Measurements from ENCODE around the gene GLTP.
A peak's percentile ranks its signal among the peaks of the same experiment; 100 is the strongest.
"Not testable (repeated sequence)": the region's sequence is repeated elsewhere in the genome, so short reads cannot be mapped to it uniquely, and the experiment has no call there.

Gene GLTP

DNA sequence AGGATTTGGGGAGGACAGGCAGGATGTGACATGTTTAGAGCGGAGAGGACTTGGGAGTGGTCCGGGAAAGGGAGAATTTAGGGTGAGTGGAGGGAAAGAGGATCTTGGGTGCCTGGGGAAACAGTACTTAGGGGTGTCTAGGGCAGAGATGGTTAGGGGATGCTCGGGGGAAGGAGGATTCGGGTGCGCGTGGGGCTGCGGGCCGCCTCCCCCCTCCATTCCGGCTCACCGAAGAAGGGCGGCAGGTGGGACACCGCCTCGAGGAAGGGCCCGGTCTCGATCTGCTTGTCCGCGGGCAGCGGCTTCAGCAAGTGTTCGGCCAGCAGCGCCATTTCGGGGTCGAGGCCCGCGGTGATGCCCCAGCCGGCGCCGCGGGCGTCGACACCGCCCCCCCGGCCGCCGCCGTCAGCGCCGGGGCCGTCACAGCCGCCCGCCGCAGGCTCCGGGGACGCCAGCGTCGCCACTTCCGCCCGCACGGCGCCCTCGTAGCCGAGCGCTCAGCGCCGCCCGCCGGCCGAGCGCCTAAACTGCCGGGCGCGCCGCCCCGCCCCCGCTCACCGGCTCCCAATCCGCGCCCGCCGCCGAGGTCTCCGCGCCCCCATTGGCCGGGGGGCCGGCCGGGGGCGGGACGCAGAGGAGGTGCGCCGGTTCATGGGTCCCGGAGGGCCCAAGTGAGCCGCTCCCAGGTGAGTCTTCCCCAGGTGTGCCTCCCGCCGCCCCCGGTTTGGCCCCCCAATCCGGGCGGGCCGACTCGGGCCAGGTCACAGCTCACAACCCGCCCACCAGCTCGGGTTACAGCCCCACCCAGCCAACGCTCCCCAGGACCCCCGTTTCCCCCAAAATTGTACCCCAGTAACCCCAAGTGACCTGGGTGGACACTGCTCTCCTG, at the start of gene GLTP:
GLTP (minus strand) TSS at position 499 of the 889 bp plus-strand sequence; CDS start at position 332, 167 bp downstream.
- DNase-seq (peak; percentile 89), ATAC-seq (replicated peaks) (peak; percentile 92 to 94)
- Mint-ChIP-seq H3K4me3 (peak within 1 kb of the TSS; percentile 96 to 98), H3K27ac (peak within 1 kb of the TSS; percentile 94), H3K4me1 (peaks cover 47 to 58% of the 10 kb centered on the region in 2 donors), H3K27me3 (no peaks in the 10 kb centered on the region), H3K9me3 (no peaks in the 10 kb centered on the region), H3K36me3 (no peaks in the 10 kb centered on the region)

DNA sequence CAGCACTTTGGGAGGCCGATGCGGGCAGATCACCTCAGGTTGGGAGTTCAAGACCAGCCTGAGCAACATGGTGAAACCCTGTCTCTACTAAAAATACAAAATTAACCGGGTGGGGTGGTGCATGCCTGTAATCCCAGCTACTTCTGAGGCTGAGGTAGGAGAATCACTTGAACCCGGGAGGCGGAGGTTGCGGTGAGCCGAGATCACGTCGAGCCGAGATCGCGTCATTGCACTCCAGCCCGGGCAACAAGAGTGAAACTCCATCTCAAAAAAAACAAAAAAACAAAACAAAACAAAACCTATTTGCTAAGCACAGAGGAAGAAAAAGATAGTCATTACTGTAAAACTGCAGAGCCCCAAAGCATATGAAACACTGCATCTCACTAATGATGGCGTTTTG, 49.0 kb upstream of the GLTP start:
- H3K36me3 Mint-ChIP-seq = peaks cover 27 to 39% of the 10 kb centered on the region in 2 donors
- not testable (repeated sequence) for DNase-seq; ATAC-seq (replicated peaks); H3K27ac Mint-ChIP-seq; H3K9me3 Mint-ChIP-seq; H3K4me3 Mint-ChIP-seq; H3K4me1 Mint-ChIP-seq; H3K27me3 Mint-ChIP-seq

DNA sequence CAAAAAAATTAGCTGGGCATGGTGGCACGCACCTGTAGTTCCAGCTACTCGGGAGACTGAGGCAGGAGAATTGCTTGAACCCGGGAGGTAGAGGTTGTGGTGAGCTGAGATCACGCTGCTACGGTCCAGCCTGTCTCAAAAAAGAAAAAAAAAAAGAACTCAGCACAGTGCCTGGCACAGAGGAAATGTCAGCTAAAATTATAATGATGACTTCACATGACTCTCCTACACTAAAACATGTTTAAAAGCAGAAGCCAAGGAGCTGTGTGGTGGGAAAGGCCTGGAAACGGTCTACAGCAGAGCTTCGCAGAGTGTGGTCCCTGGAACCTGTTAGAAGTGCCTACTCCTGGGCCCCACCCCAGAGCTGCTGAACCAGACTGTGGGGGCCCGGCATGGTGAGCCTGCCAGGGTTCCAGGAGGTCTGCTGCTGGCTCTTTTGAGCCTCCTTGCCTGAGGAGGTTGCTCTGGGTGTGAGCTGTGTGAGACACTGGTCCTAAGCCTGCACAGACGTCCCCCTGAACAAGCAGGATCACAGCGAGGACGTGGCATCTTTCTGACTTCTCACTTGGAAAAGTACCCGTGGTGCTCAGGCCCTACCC, 47.8 kb upstream of the GLTP start:
- H3K4me3 Mint-ChIP-seq = no peak overlapping the region
- no peaks in the 10 kb centered on the region for H3K4me1 Mint-ChIP-seq
- ATAC-seq (replicated peaks) (no peak), DNase-seq (no peak)
- H3K36me3 Mint-ChIP-seq = peaks cover 30 to 40% of the 10 kb centered on the region in 2 donors
- H3K27me3 Mint-ChIP-seq = no peaks in the 10 kb centered on the region
- no peaks in the 10 kb centered on the region for H3K9me3 Mint-ChIP-seq
- no peak overlapping the region for H3K27ac Mint-ChIP-seq

- peak; percentile 60 to 75 for ATAC-seq (replicated peaks)
- no peaks in the 10 kb centered on the region for H3K27me3 Mint-ChIP-seq
- peaks cover 27 to 41% of the 10 kb centered on the region in 2 donors for H3K36me3 Mint-ChIP-seq
- no peak overlapping the region for H3K4me3 Mint-ChIP-seq
- H3K9me3 Mint-ChIP-seq = no peaks in the 10 kb centered on the region
- no peak overlapping the region for H3K27ac Mint-ChIP-seq
- no peak for DNase-seq
- no peaks in the 10 kb centered on the region for H3K4me1 Mint-ChIP-seq
Observed at GRCh38 chr12:109927622-109928021, 47.3 kb upstream of the GLTP start.

- H3K4me3 Mint-ChIP-seq = no peak overlapping the region
- H3K9me3 Mint-ChIP-seq = no peaks in the 10 kb centered on the region
- no peak overlapping the region for H3K27ac Mint-ChIP-seq
- H3K4me1 Mint-ChIP-seq = no peaks in the 10 kb centered on the region
- ATAC-seq (replicated peaks) (no peak), DNase-seq (no peak)
- H3K36me3 Mint-ChIP-seq = peaks cover 30 to 37% of the 10 kb centered on the region in 2 donors
- no peaks in the 10 kb centered on the region for H3K27me3 Mint-ChIP-seq
Observed at GRCh38 chr12:109926488-109927210, 46.3 kb upstream of the GLTP start.

DNA sequence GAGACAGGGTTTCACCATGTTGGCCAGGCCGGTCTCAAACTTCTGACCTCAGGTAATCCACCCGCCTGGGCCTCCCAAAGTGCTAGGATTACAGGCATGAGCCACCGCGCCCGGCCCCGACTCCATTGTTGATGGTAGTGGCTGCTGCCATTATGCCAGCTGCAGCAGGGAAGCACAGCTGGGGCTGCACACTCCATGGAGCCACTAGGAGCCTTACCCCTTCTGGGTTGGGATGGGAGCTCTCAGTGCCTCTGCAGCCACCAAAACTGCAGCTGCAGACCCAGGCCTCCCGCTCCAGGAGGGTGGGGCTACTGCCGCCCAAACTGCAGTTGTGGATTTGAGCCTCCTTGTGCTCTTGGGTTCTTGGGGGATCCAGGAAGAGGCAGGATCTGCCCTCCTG, 45.7 kb upstream of the GLTP start:
- peaks cover 28 to 35% of the 10 kb centered on the region in 2 donors for H3K36me3 Mint-ChIP-seq
- H3K4me1 Mint-ChIP-seq = no peaks in the 10 kb centered on the region

DNA sequence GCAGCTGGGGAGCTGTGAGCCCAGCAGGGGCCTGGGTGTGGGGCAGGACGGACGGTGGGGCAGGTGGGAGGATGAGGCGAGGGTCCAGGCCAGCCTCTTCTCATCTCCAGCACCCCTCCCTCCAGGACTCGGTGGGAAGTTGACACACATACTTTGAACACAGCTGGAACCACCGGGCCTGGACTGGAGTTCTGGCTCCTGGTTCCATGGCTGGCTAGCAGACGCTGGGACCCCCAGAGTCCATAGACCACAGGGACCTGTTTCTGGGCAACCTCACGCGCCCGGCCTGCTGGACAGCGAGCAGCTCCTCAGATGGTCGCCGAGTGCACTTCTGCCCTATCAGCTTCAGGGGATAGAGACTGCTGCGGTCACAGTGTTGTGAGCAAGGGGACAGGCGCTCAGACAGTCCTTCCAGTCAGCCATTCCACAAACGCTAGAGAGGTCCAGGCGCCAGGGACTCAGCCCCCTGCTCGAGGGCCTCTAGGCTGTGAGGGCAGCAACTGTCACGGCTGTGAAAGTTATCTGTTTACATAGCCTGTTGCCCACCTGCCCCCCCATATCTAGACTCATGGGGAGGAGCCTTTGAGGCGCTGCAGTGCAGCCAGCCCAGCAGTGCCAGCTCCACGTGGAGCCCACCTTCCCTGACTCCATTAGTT, 45.0 kb upstream of the GLTP start:
- peak overlapping the region; percentile 69 for H3K27ac Mint-ChIP-seq

More for the DNA sequence above, 45.7 kb upstream of the GLTP start:
- Mint-ChIP-seq H3K27ac (no peak overlapping the region), H3K9me3 (no peaks in the 10 kb centered on the region), H3K4me3 (no peak overlapping the region), H3K27me3 (no peaks in the 10 kb centered on the region)
- DNase-seq (no peak), ATAC-seq (replicated peaks) (no peak)

GRCh38 chr12:109923481-109924245, 43.3 kb upstream of the GLTP start:
- H3K9me3 Mint-ChIP-seq = no peaks in the 10 kb centered on the region
- peaks cover 27 to 49% of the 10 kb centered on the region in 2 donors for H3K36me3 Mint-ChIP-seq
- no peaks in the 10 kb centered on the region for H3K27me3 Mint-ChIP-seq
- H3K27ac Mint-ChIP-seq = peak overlapping the region; percentile 77
- DNase-seq (no peak), ATAC-seq (replicated peaks) (no peak)
- no peak overlapping the region for H3K4me3 Mint-ChIP-seq
- H3K4me1 Mint-ChIP-seq = no peaks in the 10 kb centered on the region

More for the DNA sequence above, 45.0 kb upstream of the GLTP start:
- peaks cover 32 to 39% of the 10 kb centered on the region in 2 donors for H3K36me3 Mint-ChIP-seq
- ATAC-seq (replicated peaks) (no peak), DNase-seq (no peak)
- H3K4me1 Mint-ChIP-seq = no peaks in the 10 kb centered on the region
- H3K9me3 Mint-ChIP-seq = no peaks in the 10 kb centered on the region
- no peaks in the 10 kb centered on the region for H3K27me3 Mint-ChIP-seq
- H3K4me3 Mint-ChIP-seq = no peak overlapping the region

DNA sequence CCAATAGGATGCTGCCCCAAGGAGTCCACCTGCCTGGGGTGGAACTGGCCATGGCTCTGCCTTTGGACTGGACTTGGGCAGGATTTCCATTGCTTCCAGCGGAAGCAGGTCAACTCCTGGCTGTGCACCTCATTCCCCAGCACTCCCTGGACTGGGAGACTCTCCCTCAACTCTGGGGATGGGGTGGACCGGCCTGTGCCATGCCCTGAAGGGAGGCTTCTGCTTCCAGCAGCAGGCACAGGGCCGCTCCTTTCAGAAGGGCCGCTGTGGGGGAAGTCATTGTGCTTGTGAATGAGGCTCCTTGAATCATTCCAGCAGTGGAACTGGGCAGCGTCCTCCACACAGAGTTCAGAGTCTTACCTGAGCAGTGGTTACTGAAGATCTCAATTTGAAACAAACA, 42.7 kb upstream of the GLTP start:
- H3K9me3 Mint-ChIP-seq = no peaks in the 10 kb centered on the region
- no peak overlapping the region for H3K27ac Mint-ChIP-seq
- peaks cover 30 to 51% of the 10 kb centered on the region in 2 donors for H3K36me3 Mint-ChIP-seq
- no peaks in the 10 kb centered on the region for H3K27me3 Mint-ChIP-seq
- DNase-seq = no peak
- no peaks in the 10 kb centered on the region for H3K4me1 Mint-ChIP-seq
- no peak for ATAC-seq (replicated peaks)
- no peak overlapping the region for H3K4me3 Mint-ChIP-seq

DNA sequence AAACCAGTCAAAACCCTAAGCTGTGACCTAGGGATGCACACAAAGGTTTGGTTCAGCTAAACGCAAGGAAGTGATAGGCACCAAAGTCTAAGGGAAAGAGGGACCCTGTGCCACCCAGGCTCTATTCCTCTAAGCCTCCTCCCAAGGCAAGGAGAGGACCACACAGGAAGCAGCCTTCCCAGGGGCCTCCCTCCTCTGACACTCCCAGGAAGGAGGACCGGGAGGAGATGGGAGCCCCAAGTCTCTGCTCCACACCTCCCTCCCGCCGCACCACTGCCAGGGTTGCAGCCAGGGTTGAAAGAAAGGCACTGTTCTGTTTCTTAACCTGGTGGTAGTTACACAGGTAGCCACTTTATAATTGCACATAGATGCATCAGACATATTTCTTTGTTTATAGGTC, 41.6 kb upstream of the GLTP start:
- no peaks in the 10 kb centered on the region for H3K4me1 Mint-ChIP-seq
- H3K4me3 Mint-ChIP-seq = no peak overlapping the region
- DNase-seq = no peak
- H3K9me3 Mint-ChIP-seq = no peaks in the 10 kb centered on the region
- peaks cover 30 to 46% of the 10 kb centered on the region in 2 donors for H3K36me3 Mint-ChIP-seq
- H3K27ac Mint-ChIP-seq = no peak overlapping the region
- no peak for ATAC-seq (replicated peaks)
- H3K27me3 Mint-ChIP-seq = no peaks in the 10 kb centered on the region

DNA sequence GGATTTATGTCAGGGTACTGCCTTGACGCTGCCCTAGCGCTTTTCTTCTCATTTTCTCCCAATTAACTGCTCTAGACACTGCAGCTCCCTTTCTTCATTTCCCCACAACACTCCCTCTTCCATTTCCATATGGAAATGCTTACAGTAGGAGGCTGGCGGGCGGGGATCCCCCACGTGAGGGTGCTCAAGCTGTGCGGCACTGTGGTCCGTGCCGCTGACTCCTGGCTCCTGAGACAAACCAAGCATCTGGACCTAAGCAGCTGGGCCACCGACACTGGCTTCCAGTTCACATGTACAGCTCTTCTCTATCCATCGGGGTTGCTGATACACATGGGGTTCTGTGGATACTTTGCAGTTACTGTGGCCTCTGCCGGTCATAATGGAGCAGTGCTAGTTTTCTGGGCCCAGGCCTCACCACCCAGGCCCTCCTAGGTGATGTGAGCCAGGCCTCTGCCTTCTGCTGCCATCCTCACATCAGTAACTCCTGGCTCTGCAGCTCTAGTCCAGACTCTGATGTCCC, 40.0 kb upstream of the GLTP start:
- Mint-ChIP-seq H3K9me3 (no peaks in the 10 kb centered on the region), H3K4me1 (no peaks in the 10 kb centered on the region), H3K27me3 (no peaks in the 10 kb centered on the region), H3K4me3 (no peak overlapping the region), H3K27ac (peak overlapping the region; percentile 57), H3K36me3 (peaks cover 38 to 59% of the 10 kb centered on the region in 2 donors)
- ATAC-seq (replicated peaks) = no peak
- DNase-seq = no peak

DNA sequence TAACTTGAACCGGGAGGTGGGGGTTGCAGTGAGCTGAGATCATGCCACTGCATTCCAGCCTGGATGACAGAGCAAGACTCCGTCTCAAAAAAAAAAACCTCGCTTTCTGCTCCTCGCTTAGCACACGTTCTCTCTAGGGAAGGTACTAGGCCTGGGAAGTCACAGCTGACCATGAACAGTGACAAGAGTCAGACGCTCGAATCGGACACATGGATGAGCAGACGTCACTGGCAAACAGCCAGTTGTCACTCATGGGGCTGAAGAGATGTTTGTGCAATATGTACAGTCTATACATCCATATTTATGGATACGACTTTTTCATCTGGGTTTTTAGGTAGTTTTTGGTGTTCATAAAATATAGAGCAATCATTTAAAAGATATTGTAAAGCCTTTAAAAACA, 39.1 kb upstream of the GLTP start:
- Mint-ChIP-seq H3K4me3 (no peak overlapping the region), H3K27ac (no peak overlapping the region), H3K4me1 (no peaks in the 10 kb centered on the region), H3K27me3 (no peaks in the 10 kb centered on the region), H3K9me3 (no peaks in the 10 kb centered on the region), H3K36me3 (peaks cover 41 to 58% of the 10 kb centered on the region in 2 donors)
- ATAC-seq (replicated peaks) (no peak), DNase-seq (no peak)

DNA sequence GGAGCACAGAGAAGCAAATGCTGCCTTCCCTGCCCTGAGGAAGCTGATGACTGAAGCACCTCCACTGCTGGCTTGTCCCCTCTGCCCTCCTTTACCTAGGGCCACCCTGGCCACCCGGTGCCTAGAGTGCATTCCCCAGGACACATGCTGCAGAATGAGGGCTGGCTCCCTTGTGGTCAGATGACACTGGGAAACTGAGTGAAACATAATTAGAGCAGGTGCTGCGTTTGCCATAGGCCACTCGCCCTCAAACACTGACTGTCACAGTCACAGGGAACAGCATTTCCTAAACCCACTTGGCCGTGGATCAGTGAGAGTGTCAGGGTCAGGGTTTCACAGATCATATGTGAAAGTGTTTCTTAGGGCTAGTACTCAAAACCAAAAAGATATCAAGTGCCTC, 35.7 kb upstream of the GLTP start:
- no peak for ATAC-seq (replicated peaks)
- Mint-ChIP-seq H3K4me3 (no peak overlapping the region), H3K27ac (no peak overlapping the region), H3K36me3 (peaks cover 44 to 61% of the 10 kb centered on the region in 2 donors), H3K4me1 (no peaks in the 10 kb centered on the region), H3K9me3 (no peaks in the 10 kb centered on the region), H3K27me3 (no peaks in the 10 kb centered on the region)
- no peak for DNase-seq

Measured in stimulated activated naive B cell treated with anti-CD40 and anti-IgM and Interleukin-4, amounts not matched to agents 10 μg/mL and 1 μg/mL and 100 μg/mL, for 72 hours (primary cell).